ENCODE measurements around the gene TSHZ1. TPM values are rescaled to one million over a fixed set of nuclear protein-coding genes. Genes with fewer than 3 reads are reported as not detected.

Gene TSHZ1
- total RNA-seq, 2 experiments from 2014 or later: 12.7 to 13.9 TPM

Other genes starting within 250 kb of the TSHZ1 start
- 10 to 100 TPM; 29.6 to 30.2 TPM for gene PTGR3, start 1.7 kb upstream of the TSHZ1 start, total RNA-seq
- gene SMIM21, start 216.9 kb downstream of the TSHZ1 start, total RNA-seq: not detected

Measured in activated CD4-positive, alpha-beta memory T cell treated with anti-CD3 and anti-CD28 coated beads for 36 hours (primary cell).